GM10266 (cell line): ENCODE data around the gene KLHL26.

Experiments used
- DNase-seq: peaks from one replicate; pipeline ENCODE4 v3.0.0; 2012; ENCODE audit errors: extremely low spot score
- CTCF ChIP-seq: IDR thresholded peaks from 2 replicates; pipeline ENCODE4 v1.5.1; 2012; ENCODE audit warnings: mild to moderate bottlenecking, low read depth; ENCODE audit not compliant: control insufficient read depth, insufficient read depth; ENCODE audit errors: missing control alignments

KLHL26 gene

DNA sequence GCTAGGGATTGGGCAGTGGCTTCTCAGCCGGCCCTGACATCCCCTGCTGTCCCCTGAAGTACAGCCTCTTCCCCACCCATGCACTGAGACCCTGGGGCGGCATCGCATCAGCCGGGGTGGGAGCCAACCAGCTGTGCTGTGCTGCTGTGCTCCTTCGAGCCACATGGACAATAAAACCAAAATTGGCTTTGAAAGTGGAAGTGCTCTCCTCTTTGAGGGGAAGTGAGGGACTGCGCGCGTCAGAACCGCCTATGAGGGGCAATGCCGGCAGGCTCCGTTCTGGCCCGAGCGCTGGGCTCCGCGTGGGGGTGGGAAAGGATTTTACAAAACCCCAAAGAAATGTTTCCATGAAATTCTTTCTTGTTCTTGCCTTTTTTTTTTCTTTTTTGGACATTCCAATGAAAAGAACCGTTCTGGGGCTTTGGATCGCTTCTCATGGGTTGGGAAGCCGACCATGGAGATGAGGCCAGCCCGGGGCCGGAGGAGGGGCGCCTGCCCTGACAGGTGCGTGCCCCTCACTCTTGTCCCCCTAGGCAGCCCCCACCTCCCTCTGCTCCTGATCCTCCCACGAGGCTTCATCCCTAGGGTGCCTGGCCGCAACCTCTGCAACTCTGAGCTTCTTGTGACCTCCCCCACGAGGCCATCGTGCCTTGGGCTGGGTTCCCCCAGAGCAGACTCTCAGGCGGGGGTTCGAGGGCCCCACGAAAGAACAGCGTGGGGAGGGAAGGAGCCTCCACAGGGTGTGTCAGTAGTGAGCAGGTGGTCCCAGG is 22.6 kb downstream of the KLHL26 start:
- DNase-seq, result peak; percentile 74
- TF ChIP-seq CTCF, result no peak

GRCh38 chr19:18660051-18660910 is 23.5 kb downstream of the KLHL26 start:
- DNase-seq, result no peak
- no peak for TF ChIP-seq CTCF

DNA sequence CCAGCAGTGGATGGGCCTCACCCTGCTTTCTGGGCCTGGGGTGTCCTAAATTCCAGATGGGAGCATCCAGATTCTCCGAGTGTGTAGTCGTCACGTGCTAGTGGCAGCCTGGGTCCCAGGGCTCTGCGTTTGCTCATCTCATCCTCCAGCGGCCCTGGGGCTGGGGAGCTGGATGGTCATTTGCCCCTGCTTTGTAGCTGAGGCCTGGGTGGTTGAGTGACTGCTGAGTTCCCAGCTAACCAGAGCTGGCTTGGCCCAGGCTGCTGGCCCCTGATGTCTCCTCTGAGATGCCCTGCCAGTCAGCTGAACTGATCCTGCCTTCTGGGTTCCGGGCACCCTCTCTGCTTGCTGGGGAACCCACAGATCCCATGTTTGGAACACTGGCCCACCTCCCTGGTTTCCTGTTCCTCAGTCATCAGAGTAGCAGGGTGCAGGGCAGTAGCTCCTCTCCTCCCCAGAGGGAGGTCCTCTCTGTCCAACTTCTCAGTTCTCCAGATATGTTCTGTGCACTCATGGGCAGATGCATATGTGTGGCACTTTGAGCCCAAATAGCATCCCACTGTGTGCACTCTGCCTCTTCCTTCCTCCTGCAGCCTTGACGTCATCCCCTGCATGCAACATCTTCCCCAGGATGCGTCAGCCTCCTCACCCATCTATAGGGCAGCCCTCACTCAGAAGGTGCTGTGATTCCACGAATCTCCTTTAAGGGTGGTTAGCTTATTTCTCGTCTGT is 24.3 kb downstream of the KLHL26 start:
- TF ChIP-seq CTCF, result no peak
- DNase-seq, result no peak

- no peak for TF ChIP-seq CTCF
- DNase-seq, result no peak
Measured at GRCh38 chr19:18662972-18663732, 26.3 kb downstream of the KLHL26 start.

DNA sequence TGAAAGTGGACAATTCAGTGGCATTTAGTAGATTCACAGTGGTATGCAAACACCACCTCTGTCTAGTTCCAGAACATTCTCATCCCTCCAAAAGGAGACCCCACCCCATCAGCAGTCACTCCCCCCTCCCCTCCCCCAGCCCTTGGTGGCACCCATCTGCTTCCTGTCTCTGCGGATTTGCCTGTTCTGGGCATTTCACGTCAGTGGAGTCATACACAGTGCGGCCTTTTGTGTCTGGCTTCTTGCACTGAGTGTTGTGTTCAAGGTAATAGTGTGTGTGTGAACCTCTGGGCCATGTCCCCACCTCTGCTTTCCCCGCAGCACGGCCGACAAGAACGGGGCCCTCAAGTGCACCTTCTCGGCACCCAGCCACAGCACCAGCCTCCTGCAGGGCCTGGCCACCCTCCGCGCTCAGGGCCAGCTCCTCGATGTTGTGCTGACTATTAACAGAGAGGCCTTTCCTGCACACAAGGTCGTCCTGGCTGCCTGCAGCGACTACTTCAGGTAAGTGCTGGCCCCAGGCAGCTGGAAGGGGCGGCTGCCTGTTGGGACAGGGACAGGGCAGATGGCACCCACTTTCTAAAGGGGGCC is 27.2 kb downstream of the KLHL26 start:
- TF ChIP-seq CTCF, result no peak
- no peak for DNase-seq

- DNase-seq, result no peak
- no peak for TF ChIP-seq CTCF
Measured at GRCh38 chr19:18665771-18666202, 29.0 kb downstream of the KLHL26 start.
